Activated CD8-positive, alpha-beta memory T cell treated with anti-CD3 and anti-CD28 coated beads for 4 hours (primary cell): ENCODE results near the gene MIEF2.

Experiments used
- DNase-seq, 2 donors: peaks; one replicate each; pipeline ENCODE4 v3.0.0-alpha.2; 2020; ENCODE audit warnings: low read depth in 2 of 2

MIEF2 gene

DNA sequence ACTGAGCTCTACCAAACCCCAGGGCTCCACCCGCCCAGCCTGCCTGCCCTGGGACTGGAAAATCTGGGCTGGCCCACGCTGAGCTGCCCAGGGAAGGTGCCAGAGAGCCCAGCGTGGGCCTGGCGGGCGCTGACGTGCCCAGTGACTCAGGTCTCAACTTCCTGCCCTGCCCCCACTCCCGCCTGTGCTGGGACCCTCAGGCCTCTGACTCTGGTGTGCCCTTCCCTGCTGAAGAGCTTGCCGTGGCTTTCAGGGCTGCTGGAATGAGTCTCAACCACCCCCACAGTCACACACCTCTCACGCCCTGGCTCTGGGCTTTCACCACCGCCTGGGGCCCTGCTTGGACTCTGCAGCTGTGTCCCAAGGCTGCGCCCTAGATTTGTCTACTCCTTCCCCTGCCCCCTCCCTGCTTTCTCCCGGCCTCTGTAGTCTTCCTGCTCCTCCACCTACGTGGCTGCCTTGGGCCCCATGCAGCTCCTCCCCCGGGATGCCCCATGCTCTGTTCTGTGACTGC is 24.7 kb upstream of the MIEF2 start:
- no peak for DNase-seq

DNA sequence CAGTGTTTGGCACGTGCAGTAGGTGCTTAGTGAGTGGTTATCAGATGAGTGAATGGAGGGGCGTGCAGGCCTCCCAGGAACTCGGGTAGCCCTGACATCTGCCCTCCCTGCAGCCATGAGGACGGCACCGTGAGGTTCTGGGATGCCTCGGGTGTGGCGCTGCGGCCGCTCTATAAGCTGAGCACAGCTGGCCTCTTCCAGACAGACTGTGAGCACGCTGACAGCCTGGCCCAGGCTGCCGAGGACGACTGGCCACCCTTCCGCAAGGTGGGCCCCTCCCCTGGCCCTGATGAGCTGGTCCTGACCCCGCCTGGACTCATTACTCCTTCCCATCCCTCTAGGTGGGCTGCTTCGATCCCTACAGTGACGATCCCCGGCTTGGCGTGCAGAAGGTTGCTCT is 24.0 kb upstream of the MIEF2 start:
- no peak for DNase-seq

DNA sequence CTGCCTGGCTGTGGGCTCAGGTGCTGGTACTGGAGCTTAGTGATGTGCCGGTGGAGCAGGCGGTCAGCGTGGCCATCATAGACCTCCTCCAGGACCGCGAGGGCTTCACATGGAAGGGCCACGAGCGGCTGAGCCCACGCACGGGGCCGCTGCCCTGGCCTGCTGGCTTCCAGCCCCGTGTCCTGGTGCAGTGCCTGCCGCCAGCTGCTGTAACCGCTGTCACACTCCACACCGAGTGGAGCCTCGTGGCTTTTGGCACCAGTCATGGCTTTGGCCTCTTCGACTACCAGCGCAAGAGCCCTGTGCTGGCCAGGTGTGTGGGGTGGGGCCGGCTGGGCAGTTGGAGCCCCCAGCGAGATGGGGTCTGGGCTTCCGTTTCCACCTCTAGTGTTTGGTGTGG is 23.0 kb upstream of the MIEF2 start:
- no peak for DNase-seq

DNA sequence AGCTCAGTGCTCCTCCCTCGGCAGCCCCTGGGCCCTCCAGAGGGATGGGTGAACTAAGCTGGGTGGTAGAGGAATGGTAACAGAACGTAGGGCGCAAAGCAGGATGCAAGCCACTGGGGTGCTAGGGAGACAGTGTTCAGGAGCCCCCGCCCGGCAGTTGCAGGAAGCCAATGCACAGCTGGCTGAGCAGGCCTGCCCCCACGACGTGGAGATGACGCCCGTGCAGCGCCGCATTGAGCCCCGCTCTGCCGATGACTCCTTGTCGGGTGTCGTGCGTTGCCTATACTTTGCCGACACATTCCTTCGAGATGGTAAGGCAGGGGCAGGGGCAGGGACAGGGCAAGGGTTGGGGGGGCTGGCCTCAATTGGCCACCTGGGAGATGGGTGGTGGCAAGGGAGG is 22.2 kb upstream of the MIEF2 start:
- no peak for DNase-seq

DNA sequence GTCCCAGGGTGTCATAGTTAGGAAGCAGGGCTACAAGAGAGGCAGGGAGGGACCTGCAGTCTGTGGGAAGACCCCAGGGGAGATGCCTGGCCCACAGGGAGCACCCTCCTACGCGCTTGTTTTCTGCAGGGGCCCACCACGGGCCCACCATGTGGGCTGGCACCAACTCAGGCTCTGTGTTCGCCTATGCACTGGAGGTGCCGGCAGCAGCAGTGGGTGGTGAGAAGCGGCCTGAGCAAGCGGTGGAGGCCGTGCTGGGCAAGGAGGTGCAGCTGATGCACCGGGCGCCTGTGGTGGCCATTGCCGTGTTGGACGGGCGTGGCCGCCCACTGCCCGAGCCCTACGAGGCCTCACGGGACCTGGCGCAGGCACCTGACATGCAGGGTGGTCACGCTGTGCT is 20.0 kb upstream of the MIEF2 start:
- DNase-seq, result no peak

DNA sequence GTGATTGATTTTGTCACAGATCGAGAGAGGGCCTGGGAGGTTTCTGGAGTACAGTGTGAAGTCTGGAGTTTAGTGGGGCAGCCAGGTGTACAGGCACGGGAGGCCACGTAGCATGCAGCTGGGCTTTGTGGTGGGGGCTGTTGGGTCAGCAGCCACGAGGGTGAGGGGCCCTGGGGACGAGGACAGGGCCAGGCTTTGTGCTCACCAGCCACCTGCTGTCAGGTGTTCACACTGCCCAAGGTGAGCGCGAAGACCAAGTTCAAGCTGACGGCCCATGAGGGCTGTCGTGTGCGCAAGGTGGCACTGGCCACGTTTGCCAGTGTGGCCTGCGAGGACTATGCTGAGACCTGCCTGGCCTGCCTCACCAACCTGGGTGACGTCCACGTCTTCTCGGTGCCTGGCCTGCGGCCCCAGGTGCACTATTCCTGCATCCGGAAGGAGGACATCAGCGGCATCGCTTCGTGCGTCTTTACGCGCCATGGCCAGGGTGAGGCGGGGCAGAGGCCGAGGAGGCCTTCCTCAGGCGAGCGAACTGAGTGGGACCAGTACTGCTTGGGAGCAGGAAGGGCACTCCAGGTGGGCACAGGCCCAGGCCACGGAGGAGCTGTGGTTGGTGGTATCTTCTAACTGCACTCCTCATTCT is 19.1 kb upstream of the MIEF2 start:
- DNase-seq, result no peak

DNA sequence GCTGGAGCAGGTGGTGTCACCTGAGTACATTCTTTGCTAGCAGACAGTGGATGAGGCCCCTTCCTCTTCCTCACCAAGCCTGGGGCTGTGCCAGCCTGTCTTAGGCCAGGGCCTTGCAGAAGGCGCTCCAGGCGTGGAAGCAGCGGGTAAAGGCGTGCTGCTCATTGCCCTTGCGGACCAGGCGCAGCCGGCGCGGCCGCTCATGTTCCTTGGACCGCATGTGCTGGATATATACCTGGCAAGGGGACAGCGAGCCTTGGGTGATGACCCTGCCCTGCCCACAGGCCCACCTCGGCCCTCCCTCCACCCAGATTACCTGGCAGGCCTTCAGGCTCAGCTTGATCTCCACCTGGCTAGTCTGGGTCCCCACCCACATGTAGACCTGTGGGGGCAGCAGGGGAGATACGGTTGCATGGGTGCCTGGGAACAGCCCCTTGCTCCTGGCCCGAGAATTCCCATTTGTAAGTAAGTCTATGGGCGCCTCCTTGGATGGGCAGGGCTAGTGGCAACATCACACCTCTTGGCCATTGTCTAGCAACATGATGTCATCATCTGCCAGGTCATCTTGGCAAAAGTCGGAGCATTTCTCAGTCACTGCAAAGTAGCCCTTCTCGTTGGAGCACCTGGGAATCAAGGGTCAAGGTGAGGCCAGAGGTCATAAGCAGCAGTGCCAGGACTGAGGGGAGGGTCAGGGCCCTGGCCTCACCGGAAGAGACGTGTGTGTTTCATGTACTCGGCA is 15.3 kb upstream of the MIEF2 start:
- DNase-seq, result no peak

DNA sequence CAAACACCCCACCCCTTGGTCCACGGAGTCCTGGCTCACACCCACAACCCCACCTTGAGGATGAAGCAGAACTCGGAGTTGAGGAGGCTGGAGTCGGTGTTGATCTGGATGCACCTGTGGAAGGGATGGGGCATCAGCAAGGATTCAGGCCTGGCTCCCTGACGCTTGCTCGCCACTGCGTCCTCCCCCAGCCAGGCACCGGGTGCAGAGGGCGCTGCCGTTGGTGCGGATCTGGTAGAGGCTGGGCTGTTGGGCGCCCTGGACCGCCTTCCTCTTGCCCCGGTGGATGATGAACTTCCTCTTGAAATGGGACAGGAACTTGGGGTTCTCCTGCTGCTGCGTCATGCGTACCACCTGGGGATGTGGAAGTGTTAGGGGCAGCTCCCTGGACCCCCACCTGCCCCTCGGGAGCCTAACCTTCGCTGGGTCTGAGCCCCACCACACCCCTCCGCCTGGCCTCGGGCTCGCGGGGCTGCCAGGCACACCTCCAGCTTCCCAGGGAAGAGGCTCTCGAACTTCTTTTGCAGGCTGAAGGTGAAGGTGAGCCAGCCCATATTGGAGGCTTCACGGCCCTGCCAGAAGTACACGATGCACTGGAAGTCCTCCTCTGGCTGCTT is 14.2 kb upstream of the MIEF2 start:
- no peak for DNase-seq

DNA sequence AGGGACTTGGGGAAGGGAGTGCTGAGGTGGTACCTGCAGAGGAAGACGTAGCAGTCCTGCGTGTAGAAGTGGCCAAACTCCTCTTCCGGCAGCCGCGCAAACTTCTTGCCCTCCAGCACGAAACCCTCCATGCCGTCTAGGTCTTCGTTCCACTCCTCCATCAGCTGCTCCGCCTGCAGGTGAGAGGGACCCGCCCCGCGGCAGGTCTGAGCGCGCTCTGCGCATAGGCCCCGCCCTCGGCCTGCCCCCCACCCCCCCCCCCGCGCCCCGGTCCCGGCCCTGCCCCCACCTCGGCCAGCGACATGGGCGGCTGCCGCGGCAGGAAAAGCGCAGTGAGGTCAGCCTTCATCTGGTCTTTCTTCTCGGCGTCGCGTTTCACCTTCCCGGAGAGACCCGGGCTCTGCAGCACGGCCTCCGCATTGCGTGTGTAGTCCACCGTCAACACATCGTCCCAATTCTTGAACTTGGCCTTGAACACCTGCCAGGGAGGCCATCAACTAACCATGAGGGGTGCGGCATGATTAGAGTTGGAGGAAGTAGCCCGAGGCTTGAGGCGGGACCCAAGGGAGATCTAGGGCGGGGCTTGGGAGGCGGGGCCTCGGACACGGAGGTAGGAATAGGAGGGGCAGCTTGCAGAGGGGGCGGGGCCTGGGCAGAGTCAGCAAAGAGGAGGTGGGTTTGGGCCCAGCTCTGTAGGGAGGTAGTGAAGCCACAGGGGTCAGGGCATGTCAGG is 13.4 kb upstream of the MIEF2 start:
- no peak for DNase-seq

DNA sequence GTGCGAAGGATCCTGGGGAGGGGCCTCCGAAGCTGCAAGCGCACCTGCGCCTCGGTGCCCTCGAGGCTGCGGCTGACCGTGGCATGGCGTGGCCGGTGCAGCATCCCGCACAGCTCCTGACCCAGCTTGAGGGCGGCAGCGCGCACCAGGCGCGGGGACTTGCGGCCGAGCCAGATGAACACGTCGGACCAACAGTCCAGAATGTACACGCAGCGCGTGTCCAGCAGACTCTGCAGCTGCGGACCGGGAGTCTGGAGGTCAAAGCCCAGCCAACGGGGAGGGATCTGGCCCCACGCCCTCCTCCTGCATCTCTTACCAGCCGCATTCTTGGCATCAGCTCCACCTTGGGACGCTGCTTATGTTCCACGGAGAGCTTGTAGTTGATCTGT is 12.9 kb upstream of the MIEF2 start:
- no peak for DNase-seq

DNA sequence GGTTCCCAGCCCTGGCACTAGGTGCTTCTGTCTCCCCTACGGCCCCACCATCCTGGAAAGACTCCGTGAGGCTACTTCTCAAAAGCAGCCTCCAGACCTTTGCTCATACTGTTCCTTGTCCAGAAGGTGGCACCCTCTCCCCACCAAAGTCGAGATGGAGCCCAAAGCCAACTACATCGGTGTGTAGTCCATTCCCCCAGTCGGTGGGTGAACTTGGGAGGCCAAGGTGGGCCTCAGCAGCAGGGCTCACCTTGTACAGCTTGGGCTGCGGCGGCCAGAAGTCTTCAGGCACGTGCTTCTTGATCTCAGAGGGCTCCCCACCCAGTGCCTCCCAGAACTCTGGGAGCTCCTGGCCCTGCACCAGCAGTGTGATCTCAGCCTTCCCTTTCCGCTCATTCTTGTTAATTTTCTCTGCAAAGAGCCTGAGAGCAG is 12.1 kb upstream of the MIEF2 start:
- DNase-seq, result peak; percentile 38 to 41

DNA sequence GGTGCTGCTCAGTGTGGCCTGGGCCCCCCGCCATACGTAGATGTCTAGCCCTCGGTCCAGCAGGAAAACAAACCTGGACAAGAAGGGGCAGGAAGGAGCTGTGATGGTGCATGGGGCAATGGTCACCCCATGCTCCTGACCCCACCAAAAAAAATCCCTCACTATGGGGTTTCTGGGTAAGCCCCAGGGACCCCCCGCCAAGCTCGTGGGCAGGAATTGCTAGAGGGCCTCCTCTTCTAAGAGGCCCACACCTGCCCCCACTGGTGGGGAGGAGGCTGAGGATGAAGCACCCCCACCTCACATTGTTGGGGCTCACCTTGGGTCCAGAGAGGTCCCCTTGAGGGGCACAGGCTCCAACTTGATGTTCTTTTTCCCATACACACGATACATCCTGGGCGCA is 11.7 kb upstream of the MIEF2 start:
- DNase-seq, result no peak

DNA sequence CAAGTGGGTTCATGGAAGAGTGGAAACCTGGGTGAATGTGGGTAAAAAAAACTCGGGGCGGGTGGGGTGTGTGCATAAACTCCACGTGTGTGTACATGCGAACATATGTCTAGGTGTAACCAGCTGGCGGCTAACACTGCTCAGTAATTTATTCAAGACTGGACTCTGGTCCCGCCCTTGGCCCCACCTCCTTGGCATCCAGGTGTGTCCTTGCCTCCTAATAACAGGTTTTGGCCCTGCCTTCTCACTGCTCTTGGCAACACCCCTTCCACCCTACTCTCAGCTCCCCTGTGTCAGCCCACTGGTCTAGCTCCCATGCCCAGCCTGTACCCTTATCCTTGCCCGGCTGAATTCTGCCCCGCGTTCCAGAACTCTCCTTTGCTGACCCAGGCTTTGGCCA is 10.2 kb upstream of the MIEF2 start:
- no peak for DNase-seq

DNA sequence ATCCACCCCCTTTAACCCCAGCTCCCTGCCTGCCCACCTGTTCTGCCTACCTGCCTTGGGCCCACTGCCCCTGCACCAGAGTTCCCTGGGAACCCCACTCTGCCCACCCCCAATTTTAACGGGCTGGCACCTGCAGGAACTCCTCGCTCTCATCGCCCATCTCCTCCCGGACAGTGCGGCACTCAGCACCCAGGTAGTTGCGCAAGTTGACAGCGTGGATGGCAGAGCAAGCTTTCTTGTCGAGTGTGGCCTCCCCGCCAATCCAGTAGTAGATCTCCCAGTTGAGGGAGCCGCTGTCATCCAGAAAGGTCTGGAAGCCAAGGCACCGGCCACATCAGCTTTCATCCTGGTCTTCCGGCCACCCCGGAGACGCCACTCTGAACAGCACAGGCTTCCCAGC is 9.8 kb upstream of the MIEF2 start:
- no peak for DNase-seq

DNA sequence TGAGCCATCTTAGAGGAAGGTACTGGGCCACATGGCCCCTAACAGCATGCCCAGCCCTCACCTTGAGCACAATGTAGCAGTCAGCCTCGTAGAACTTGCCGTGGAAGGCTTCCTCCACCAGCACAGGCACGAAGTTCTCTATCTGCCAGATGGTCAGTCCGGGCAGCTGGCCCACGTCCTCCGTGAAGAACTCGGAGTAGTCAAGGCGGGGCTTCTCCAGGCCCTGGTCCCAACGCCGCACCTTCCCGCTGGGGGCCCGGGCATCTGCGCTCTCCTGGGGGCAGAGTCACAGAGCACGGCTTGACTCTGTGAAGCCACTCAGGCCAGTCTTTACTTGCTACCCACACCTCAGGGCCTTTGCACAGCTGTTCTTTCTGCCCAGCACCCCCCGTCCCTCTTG is 9.3 kb upstream of the MIEF2 start:
- no peak for DNase-seq

DNA sequence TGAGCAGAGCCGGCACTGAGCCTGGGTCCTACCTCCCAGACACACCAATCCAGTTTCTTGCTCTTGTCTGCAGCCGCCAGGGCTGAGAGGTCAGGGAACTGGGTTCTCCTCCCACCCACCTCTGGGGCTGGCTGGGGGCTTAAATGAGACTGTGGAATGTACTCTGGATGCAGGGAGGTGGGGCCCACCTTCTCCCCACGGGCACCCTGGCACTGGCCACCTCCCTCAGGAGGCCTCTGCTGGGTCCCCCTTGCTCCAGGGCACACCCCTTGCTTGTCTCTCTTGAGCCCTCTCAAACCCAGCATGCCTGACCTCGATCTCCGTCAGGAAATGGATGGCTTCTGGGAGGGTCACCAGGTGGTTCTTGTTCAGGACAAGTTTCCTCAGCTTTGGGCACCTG is 8.3 kb upstream of the MIEF2 start:
- DNase-seq, result no peak

DNA sequence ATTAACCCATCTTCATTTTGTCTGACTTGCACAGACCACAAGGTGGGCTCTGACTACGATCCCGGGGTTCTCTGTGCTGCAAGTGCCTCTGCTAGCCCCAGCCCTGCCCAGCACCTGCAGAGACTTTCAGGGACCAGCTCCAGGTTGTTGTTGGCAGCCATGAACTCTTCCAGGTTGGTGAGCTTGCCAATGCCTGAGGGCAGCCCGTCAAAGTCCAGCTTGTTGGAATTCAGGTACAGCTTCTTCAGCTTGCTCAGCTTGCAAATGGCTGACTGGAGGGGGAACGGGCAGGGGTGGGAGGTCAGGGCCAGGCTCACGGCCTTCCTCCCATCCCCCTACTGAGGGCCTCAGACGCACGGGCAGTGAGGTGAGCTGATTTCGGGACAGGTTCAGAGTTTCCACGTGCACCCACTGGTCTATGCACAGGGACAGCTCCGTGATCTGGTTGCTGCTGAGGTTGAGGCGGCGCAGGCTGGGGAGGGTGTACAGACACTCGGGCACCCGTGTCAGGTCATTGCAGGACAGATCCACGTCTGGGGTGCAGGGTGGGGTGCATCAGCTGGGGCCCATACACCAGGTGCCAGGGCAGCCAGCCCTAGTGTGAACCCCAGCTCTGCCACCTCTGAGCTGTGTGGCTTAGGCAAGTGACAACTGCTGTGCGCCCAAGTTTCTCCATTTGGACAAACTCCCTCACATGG is 7.1 kb upstream of the MIEF2 start:
- DNase-seq, result no peak

DNA sequence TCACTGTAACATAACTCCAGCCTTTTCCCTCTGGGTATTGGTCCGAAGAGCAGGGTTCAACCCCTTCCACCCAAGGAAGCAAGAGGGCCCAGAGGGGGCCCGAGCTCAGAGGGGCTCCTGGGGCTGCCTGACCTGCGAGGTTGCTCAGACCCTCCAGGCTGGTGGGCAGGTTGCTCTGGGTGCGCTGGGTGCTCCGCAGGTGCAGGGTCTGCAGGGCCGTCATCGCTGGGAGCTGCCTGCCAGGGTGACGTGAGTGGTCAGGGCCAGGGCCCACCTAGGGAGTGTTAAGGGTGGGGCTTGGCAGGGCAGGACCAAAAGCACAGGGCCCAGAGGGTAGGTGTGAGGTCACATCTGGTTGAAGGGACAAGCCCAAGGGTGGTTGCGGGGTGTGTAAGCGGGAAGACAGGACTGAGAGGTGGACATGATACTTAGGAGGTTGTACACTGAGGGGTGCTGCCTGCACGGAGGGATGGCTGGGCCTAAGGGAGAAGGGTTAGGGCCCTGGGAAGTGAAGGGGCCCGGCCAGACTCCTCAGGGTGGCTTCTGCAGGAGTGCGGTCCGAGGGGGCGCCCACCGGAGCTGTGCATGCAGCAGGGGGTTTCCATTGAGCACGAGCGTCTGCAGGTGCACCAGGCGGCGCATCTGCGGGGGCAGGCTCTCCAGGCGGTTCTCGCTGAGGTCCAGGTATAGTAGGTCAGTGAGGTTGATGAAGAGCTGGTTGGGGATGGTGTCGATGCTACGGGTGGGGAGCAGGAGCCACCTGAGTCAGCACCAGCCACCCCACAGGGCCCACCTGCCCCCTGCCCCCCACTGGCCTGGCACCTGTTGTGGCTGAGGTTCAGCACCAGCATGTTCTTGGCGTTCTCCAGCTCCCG is 6.3 kb upstream of the MIEF2 start:
- no peak for DNase-seq

DNA sequence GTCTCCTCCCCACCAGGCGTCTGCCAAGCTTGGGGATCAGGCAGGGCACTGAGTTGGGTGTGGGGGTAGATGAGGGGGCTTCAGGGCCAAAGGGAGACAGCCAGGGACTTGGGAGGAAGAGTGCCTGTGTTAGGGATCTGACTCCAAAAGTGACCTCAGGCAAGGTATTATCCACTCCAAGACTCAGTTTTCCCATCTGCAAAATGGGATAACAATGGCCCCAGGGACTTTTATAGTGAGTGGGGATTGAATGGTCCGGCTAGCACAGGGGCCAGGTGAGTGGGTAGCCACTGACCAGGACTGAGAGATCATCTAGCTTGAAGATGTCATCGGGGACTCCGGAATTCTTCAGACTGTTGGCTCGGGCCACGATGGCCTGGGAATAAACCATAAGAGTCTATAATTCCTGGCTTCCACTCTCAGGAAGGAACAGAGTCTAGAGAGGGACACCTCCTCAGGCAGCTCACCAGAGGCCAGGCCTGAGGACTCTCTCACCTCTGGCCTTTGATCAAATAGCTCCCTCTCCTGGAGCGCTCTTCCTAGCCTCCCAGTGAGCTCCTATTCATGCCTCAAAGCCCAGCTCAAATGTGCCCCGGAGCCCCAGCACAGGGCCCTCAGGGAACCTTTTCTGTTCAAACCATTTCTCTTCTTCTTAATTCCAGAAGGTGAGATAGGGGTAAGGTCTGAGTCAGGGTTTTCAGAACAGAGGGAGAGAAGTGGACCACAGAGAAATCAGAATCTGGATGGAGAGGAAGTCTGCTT is 5.4 kb upstream of the MIEF2 start:
- DNase-seq, result no peak

DNA sequence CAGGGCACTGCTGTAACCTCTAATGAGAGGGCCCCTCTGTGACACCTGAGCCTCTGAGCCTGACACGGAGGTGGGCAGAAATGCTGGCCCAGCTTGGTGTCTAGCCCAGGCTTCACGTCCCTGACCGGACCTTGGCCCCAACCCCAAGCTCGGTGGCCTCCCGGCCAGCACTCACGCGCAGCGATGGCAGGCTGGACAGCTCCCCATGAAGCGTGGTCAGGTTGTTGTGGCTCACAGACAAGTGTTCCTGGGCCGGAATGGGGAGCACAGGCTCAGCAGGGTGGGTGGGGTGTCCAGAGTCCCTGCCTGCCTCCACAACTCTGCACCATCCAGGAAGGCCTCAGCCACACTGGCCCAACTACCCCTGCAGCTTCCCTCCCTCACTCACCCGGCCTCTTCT is 4.1 kb upstream of the MIEF2 start:
- no peak for DNase-seq
